Loucy (cell line): Measurements from ENCODE around the gene E2F7.
"Not testable (repeated sequence)": the region's sequence is repeated elsewhere in the genome, so short reads cannot be mapped to it uniquely, and the experiment has no call there.

Source experiments
- EZH2phosphoT487 ChIP-seq: fragments of 200-600 bp; IDR thresholded peaks from 2 replicates; pipeline ENCODE4 v1.6.1; 2018; ENCODE audit warnings: antibody characterized with exemption, mild to moderate bottlenecking, moderate library complexity, borderline replicate concordance
- TF ChIP-seq, protein P1 (sequence below): fragments of 200-600 bp; sonication (generic); conservative IDR thresholded peaks from 2 replicates; pipeline ENCODE4 v1.5.1; 2014; ENCODE audit warnings: mild to moderate bottlenecking, antibody characterized with exemption, low read length

DNA sequence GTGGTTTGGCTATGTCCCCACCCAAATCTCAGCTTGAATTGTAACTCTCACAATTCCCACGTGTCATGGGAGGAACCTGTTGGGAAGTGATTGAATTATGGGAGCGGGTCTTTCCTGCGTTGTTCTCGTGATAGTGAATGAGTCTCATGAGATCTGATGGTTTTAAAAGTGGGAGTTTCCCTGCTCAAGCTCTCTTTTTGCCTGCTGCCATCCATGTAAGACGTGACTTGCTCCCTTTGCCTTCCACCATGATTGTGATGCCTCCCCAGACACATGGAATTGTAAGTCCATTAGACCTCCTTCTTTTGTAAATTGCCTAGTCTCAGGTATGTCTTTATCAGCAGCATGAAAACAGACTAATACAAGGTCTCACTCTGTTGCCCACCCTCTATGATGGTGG, 8.5 kb upstream of the E2F7 start:
- TF ChIP-seq, protein P1, sequence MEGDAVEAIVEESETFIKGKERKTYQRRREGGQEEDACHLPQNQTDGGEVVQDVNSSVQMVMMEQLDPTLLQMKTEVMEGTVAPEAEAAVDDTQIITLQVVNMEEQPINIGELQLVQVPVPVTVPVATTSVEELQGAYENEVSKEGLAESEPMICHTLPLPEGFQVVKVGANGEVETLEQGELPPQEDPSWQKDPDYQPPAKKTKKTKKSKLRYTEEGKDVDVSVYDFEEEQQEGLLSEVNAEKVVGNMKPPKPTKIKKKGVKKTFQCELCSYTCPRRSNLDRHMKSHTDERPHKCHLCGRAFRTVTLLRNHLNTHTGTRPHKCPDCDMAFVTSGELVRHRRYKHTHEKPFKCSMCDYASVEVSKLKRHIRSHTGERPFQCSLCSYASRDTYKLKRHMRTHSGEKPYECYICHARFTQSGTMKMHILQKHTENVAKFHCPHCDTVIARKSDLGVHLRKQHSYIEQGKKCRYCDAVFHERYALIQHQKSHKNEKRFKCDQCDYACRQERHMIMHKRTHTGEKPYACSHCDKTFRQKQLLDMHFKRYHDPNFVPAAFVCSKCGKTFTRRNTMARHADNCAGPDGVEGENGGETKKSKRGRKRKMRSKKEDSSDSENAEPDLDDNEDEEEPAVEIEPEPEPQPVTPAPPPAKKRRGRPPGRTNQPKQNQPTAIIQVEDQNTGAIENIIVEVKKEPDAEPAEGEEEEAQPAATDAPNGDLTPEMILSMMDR = not testable (repeated sequence)
- TF ChIP-seq EZH2phosphoT487 = not testable (repeated sequence)
